PC-3 (cell line): ENCODE measurements around the gene ARF1.

Experiments
- EZH2 ChIP-seq: fragments of 300-600 bp; sonication (generic); IDR thresholded peaks from one replicate; pipeline ENCODE4 v1.6.1; 2017; ENCODE audit warnings: antibody characterized with exemption, mild to moderate bottlenecking, low read length; ENCODE audit not compliant: unreplicated experiment
- EZH2phosphoT487 ChIP-seq: fragments of 300-600 bp; sonication (generic); IDR thresholded peaks from 2 replicates; pipeline ENCODE4 v1.6.1; 2018; ENCODE audit warnings: mild to moderate bottlenecking, antibody characterized with exemption, low read length, borderline replicate concordance
- TF ChIP-seq, protein P1 (sequence below): fragments of 300-600 bp; sonication (generic); conservative IDR thresholded peaks from 2 replicates; pipeline ENCODE4 v1.5.1; 2017; ENCODE audit warnings: antibody characterized with exemption, low read depth, mild to moderate bottlenecking, low read length

DNA sequence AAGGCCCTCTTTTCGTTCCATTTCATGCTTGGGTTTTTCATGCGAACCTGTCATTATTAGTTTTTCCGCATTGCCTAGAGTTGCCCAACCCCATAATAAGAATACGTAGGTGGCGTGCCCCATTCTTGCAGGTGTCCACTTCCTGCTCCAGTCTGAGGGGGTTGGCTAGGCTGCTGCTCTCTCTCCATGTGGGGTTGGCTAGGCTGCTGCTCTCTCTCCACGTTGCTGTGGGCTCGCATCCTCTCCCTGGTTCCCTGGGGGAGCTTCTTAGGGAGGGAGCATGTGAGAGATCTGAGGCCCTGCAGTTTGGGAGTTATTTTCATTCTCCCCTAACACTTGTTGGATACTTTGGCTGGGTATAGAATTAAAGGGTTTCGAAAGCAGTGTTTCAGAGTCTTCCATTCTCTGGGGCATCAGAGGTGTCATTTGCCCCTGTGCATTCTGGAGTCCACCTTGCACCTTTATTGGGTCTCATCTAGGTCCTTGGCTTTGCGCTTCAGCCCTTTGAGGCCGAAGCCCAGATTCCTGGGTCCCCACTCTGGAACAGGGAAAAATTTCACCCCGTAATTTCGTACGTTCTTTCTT lies 12.0 kb downstream of the ARF1 start:
- TF ChIP-seq, protein P1, sequence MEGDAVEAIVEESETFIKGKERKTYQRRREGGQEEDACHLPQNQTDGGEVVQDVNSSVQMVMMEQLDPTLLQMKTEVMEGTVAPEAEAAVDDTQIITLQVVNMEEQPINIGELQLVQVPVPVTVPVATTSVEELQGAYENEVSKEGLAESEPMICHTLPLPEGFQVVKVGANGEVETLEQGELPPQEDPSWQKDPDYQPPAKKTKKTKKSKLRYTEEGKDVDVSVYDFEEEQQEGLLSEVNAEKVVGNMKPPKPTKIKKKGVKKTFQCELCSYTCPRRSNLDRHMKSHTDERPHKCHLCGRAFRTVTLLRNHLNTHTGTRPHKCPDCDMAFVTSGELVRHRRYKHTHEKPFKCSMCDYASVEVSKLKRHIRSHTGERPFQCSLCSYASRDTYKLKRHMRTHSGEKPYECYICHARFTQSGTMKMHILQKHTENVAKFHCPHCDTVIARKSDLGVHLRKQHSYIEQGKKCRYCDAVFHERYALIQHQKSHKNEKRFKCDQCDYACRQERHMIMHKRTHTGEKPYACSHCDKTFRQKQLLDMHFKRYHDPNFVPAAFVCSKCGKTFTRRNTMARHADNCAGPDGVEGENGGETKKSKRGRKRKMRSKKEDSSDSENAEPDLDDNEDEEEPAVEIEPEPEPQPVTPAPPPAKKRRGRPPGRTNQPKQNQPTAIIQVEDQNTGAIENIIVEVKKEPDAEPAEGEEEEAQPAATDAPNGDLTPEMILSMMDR: no peak
- TF ChIP-seq EZH2phosphoT487: no peak
- no peak for TF ChIP-seq EZH2
